ENCODE results near the gene ARHGEF7.

The ARHGEF7 gene

DNA sequence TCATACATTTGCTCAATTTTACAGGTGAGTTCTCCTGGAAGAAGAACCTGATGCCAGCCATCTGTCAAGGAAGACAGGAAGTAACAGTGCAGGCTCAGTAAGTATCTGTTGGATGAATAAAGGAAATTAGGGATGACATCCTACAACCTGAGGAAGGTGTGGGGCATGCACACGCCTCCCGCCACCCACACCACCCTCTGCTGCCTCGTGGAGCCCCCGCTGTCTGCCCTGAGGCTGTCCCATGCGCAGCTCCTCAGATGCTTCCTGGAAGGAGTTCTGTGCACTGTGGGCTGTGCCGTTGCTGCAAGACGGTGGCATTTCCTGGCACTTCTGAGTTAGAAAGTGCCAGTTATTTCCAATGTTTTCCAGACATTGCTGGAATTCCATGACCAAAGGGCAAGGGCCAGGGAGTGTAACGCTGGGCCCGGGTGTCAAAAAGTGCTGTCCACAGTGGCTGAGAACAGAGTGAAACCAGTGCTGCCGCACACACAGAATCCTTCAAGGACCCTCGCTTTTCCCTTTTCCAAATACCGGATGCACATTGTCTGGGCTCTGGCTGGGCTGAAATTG is 201.1 kb downstream of the ARHGEF7 start:
- TF ChIP-seq, protein P1, sequence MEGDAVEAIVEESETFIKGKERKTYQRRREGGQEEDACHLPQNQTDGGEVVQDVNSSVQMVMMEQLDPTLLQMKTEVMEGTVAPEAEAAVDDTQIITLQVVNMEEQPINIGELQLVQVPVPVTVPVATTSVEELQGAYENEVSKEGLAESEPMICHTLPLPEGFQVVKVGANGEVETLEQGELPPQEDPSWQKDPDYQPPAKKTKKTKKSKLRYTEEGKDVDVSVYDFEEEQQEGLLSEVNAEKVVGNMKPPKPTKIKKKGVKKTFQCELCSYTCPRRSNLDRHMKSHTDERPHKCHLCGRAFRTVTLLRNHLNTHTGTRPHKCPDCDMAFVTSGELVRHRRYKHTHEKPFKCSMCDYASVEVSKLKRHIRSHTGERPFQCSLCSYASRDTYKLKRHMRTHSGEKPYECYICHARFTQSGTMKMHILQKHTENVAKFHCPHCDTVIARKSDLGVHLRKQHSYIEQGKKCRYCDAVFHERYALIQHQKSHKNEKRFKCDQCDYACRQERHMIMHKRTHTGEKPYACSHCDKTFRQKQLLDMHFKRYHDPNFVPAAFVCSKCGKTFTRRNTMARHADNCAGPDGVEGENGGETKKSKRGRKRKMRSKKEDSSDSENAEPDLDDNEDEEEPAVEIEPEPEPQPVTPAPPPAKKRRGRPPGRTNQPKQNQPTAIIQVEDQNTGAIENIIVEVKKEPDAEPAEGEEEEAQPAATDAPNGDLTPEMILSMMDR (IDR thresholded peaks at IDR 0.05; ENCODE audit: low read depth, low read length) = no peak
- no peak for DNase-seq (ENCODE audit: low read depth in 2 of 2)
- H3K4me3 ChIP-seq (replicated peaks in 1 of 2; ENCODE audit: low read depth in 2 of 2, low read length in 2 of 2) = no peak overlapping the region

- no peak overlapping the region for H3K4me3 ChIP-seq (replicated peaks in 1 of 2; ENCODE audit: low read depth in 2 of 2, low read length in 2 of 2)
- no peak for DNase-seq (ENCODE audit: low read depth in 2 of 2)
- TF ChIP-seq, protein P1 (IDR thresholded peaks at IDR 0.05; ENCODE audit: low read depth, low read length) = no peak
Measured at GRCh38 chr13:111317042-111317550, 202.0 kb downstream of the ARHGEF7 start.

DNA sequence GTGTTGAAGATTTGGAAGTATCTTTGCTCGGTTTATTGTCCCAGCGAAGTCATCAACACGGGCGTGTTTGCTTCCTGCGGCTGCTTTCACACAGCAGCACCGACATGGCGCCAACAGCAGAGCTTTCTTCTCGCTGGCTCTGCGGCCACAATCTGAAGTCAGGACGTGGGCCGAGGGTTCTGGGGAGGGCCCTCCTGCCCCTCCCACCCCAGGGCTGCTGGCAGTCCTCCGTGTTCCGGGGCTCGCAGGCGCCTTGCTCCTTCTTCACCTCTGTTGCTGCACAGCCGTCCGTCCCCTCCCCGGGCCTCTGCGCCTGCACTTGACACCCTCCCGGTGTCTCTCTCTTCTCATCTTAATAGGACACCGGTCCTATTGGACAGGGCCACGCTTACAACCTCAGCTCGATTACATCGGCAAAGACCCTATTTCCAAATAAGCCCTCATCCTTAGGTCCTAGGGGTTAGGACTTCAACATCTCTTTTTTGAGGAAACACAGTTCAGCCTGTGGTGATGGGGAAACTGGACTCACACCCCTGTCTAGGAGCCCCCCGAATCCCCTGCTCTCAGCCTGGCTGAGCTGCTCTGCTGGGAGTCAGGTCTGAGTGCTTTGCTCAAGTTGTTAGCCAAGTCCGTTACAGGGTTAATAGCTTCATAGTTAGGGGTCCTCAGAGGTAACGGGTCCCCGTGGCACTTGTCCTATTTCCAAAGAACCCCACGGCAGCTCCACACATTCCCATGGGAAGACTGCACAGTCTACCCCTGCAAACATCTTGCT is 202.6 kb downstream of the ARHGEF7 start:
- no peak overlapping the region for H3K4me3 ChIP-seq (replicated peaks in 1 of 2; ENCODE audit: low read depth in 2 of 2, low read length in 2 of 2)
- TF ChIP-seq, protein P1 (IDR thresholded peaks at IDR 0.05; ENCODE audit: low read depth, low read length) = no peak
- DNase-seq (ENCODE audit: low read depth in 2 of 2) = no peak

GRCh38 chr13:111318386-111318785 is 203.3 kb downstream of the ARHGEF7 start:
- H3K4me3 ChIP-seq (replicated peaks in 1 of 2; ENCODE audit: low read depth in 2 of 2, low read length in 2 of 2) = no peak overlapping the region
- TF ChIP-seq, protein P1 (IDR thresholded peaks at IDR 0.05; ENCODE audit: low read depth, low read length) = no peak
- no peak for DNase-seq (ENCODE audit: low read depth in 2 of 2)

DNA sequence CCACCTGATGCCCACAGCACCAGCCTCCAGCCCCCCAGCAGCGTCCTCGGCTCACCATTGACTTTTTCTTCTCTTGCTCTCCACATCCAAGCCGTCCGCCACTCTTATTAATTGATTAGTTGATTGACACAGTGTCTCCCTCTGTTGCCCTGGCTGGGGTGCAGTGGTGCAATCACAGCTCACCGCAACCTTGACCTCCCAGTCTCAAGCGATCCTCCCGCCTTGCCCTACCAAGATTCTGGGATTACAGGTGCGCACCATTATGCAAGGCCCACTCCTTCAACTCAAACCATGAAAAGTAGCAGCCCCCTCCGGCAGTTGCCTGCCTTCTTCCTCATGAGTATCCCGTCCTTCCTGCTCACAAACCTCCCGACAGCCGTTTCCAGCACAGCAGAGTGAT is 204.4 kb downstream of the ARHGEF7 start:
- TF ChIP-seq, protein P1 (IDR thresholded peaks at IDR 0.05; ENCODE audit: low read depth, low read length) = no peak
- H3K4me3 ChIP-seq (replicated peaks in 1 of 2; ENCODE audit: low read depth in 2 of 2, low read length in 2 of 2) = no peak overlapping the region
- DNase-seq (ENCODE audit: low read depth in 2 of 2) = no peak

DNA sequence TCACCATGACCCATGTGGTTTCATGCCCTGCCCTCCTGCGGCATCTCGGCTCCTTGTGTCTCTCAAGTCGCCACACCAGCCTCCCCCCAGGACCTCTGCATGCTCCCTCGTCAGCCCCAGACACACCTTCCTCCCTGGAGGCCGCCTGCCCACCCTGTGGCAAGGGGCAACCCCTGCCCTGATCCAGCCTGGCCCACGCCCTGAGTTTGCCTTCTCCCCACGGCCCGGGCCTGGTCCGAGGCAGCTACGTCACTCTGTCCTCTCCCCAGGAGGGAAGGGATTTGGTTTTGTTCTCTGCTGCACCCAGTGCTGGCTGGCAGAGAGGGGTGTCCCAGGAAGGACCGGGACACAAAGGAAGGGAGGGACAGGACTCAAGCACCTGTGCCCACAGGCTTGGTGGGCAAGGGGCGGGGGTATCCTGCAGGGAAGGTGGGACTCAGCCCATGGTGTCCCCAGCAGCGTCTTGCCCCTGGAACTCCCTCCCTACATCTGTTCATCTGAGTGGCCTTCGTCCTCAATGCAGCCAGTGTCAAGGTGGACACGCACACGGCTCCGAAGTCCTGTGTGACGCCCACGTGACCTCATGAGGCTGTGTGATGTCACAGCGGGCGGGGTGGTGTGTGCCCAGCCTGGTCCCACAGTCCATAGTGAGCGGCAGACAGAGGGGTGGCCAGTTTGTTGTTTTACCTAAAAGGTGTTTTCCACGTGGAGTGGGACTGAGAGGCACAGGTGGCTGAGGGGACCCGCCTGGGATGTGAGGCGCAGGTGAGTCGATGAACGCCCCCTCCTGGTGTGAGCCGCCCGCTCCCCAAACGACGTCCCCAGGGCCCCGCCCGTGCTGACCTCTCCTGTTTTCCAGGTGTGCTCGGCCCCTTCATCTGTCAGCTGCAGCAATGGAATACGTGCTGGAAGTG is 205.1 kb downstream of the ARHGEF7 start, which contains the start of gene TEX29:
TEX29 (plus strand) TSS at position 645 of the 914 bp plus-strand sequence; CDS start at position 894, 249 bp downstream.
- TF ChIP-seq, protein P1 (IDR thresholded peaks at IDR 0.05; ENCODE audit: low read depth, low read length) = no peak
- DNase-seq (ENCODE audit: low read depth in 2 of 2) = no peak
- H3K4me3 ChIP-seq (replicated peaks in 1 of 2; ENCODE audit: low read depth in 2 of 2, low read length in 2 of 2) = no peak within 1 kb of the TSS
